Activated naive CD8-positive, alpha-beta T cell treated with anti-CD3 and anti-CD28 coated beads, Interleukin-2, amount 50 U/mL, for 24 hours (primary cell): ENCODE results near the gene SNX2.

ENCODE experiments used
- ATAC-seq: fragments of 150-1000 bp; cut with Tn5 transposase; one replicate; pipeline ENCODE4 v1.10.0; 2021
- DNase-seq: peaks from one replicate; pipeline ENCODE4 v3.0.0; 2021
- H3K27ac Mint-ChIP-seq: one replicate; pipeline ENCODE4 v1.8.0; 2021; ENCODE audit warnings: mild to moderate bottlenecking, mixed read lengths
- H3K27me3 Mint-ChIP-seq: one replicate; pipeline ENCODE4 v1.8.0; 2021; ENCODE audit warnings: mixed read lengths
- H3K36me3 Mint-ChIP-seq: one replicate; pipeline ENCODE4 v1.8.0; 2021; ENCODE audit warnings: low read depth, mixed read lengths
- H3K4me1 Mint-ChIP-seq: one replicate; pipeline ENCODE4 v1.8.0; 2021; ENCODE audit warnings: mixed read lengths
- H3K4me3 Mint-ChIP-seq: one replicate; pipeline ENCODE4 v1.8.0; 2021; ENCODE audit warnings: mild to moderate bottlenecking, moderate library complexity, mixed read lengths
- H3K9me3 Mint-ChIP-seq: one replicate; pipeline ENCODE4 v1.8.0; 2021; ENCODE audit warnings: mixed read lengths

Gene SNX2

GRCh38 chr5:122874179-122874875 lies 99.4 kb downstream of the SNX2 start:
- H3K36me3 Mint-ChIP-seq: no peaks in the 10 kb centered on the region
- H3K27ac Mint-ChIP-seq: no peak overlapping the region
- peaks cover 8% of the 10 kb centered on the region for H3K4me1 Mint-ChIP-seq
- H3K9me3 Mint-ChIP-seq: no peaks in the 10 kb centered on the region
- H3K27me3 Mint-ChIP-seq: peaks cover 3% of the 10 kb centered on the region
- H3K4me3 Mint-ChIP-seq: no peak overlapping the region
- no peak for ATAC-seq
- DNase-seq: no peak

GRCh38 chr5:122877518-122877917 lies 102.6 kb downstream of the SNX2 start:
- Mint-ChIP-seq H3K36me3 (no peaks in the 10 kb centered on the region), H3K4me1 (peaks cover 8% of the 10 kb centered on the region), H3K27me3 (peaks cover 3% of the 10 kb centered on the region), H3K27ac (no peak overlapping the region), H3K9me3 (no peaks in the 10 kb centered on the region), H3K4me3 (no peak overlapping the region)
- DNase-seq (no peak), ATAC-seq (no peak)

GRCh38 chr5:122879076-122879475 lies 104.2 kb downstream of the SNX2 start:
- Mint-ChIP-seq H3K27ac (no peak overlapping the region), H3K9me3 (no peaks in the 10 kb centered on the region), H3K36me3 (no peaks in the 10 kb centered on the region), H3K4me3 (no peak overlapping the region), H3K4me1 (peaks cover 11% of the 10 kb centered on the region), H3K27me3 (peaks cover 3% of the 10 kb centered on the region)
- DNase-seq (no peak), ATAC-seq (no peak)
